Inferior parietal cortex (tissue), 1 donor: Measurements from ENCODE around the gene HAUS1.
A peak's percentile ranks its signal among the peaks of the same experiment; 100 is the strongest.

Experiments used
- DNase-seq: peaks from one replicate; pipeline ENCODE4 v3.0.0-alpha.2; 2016; ENCODE audit errors: extremely low spot score

HAUS1 gene, protein sequence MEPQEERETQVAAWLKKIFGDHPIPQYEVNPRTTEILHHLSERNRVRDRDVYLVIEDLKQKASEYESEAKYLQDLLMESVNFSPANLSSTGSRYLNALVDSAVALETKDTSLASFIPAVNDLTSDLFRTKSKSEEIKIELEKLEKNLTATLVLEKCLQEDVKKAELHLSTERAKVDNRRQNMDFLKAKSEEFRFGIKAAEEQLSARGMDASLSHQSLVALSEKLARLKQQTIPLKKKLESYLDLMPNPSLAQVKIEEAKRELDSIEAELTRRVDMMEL

DNA sequence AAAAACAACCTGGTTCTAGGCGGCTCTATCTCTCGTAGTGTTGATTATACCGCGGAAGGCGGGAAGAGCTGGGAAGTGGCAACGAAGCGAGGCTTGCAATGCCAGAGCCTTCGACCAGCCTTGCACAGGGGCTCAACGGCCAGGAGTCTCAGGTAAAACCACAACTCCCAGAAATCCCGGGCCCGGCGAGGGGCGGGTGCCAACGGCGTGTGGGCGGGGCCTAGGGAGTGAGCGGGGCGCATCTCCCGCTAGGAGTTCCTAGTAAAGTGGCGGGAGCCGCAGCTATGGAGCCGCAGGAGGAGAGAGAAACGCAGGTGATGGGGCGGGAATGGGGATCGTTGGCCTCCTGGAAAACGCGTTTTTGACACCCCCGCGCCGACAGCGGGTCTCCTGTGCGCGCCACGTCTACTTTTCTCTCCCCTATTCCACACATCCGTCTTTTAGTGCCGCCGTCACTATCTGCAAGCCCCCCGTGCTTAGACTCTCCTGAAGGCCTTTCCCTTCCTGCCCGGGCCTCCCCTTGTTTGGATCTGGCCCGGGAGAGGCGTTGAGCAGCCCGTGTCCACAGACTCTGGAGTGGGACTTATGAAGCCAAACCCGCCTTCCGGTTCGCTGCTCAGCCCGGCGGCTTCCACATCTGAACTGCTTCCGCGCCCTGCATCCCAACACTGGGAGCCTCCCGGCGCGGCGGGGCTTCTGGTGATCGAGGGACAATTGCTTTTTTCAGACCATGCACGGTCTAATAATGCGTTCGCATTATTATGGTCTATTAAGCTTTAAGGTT, at the start of gene HAUS1:
HAUS1 (plus strand) TSS at position 258 of the 784 bp plus-strand sequence; CDS start at position 285, 27 bp downstream.
- peak; percentile 92 for DNase-seq

DNA sequence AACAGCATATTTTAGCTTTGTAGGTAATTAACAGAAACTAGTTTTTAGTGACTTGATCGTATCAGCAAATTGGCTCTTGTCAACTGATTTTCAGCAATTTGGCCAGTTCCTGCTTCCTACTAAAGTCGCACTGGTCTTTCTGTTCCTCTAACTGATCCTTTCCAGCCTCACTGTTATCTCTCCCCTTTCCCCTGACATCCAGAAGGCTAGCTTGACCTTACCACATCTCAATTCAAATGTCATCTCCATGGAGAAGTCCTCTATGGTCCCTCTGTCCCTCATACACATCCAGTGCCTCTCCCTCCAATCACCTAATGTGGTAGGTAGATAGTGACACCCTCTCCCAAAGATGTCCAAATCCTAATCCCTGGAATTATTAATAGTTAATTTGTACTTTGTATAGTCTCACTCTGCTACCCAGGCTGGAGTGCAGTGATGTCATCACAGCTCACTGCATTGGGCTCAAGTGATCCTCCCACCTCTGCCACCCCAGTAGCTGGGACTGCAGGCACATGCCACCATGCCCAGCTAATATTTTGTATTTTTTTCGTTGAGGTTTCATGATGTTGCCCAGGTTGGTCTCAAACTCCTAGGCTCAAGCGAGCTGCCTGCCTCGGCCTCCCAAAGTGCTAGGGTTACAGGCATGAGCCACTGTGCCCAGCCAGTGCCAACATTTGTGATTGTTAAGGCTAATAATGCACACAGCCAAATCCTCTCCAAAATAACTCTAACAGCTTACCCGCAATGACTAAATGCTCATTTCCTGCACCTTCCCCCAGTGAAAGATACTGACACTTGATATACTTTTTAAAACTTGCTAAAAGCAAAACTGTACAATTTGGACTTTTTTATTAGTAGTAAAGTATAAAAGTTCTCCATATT, 49.0 kb upstream of the HAUS1 start:
- no peak for DNase-seq

DNA sequence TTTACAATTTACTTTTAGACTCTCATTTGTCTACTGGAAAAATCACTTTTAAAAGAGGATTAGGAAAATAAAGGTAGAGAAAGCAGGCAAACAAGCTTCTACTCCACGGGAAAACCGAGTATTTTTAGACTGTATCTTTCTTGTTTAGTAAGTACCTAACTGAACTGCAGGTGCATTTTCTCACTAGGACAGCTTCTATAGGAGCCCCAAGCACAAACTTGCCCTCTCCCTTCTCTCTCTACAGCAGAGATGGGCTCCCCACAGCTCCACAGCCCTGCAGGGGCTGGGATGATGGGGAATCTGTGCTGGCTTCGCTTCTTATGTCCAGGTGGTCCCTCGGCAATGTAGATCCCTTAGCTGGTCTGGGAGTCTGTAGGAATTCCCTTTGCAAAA, 48.4 kb upstream of the HAUS1 start:
- DNase-seq = no peak

DNA sequence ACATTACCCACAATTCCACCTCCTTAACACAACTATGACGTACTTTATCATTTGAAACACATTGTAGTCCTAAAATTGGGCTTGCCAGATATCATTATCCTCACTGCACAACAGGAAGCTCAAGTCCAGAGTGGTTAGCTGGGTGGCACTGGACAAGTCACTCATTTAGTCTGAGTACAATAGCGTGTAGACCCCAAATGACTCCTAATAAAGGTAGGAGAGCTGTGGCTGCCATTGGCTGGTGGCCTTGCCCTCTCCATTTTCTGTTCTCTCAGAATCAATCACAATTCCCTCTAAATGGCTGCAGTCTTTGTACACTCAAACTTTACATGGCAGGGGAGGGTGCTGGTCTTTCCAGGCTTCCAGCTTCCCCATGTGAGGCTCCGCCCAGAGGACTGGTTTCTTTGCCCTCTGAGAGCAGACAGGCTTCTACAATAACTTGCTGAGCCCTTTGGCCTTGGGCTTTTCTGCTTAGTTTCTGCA, 43.8 kb upstream of the HAUS1 start:
- no peak for DNase-seq

DNA sequence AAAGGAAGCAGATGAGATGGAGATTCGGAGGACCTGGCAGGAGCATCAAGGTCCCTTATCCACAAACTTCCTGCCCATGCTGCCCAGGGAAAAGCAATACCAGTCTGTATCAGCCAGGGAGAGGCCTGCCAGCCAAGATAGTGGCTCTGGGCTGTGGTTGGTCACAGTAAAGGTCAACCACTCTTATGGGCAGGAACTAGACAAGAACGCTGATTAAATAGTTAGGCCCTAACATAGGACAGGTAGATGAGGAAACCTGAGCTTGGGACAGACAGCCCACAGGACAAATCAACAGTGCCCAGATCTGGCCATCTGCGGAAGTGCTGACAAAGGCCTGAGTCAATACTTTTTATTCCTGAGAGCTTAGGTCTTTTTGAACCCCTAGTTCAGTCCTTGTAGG, 42.8 kb upstream of the HAUS1 start:
- DNase-seq = no peak

DNA sequence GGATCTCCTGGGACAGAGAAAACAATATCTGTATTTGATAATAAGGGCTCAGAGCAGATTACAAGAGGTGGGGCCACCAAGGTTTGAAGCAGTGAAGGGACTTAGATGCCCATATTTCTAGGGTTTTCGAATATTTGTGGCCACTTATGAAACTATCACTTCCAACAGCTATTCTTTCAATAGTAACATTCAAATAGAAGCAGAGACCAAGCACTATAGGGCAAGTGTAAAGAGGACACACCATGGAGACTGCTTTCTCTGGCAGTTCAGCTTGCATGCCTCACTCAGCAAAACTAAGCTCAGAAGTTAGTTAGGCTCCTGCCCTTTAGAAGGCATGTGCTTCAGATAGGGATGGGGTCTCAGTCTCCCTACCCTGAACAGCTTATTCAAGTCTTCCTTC, 42.4 kb upstream of the HAUS1 start:
- no peak for DNase-seq

DNA sequence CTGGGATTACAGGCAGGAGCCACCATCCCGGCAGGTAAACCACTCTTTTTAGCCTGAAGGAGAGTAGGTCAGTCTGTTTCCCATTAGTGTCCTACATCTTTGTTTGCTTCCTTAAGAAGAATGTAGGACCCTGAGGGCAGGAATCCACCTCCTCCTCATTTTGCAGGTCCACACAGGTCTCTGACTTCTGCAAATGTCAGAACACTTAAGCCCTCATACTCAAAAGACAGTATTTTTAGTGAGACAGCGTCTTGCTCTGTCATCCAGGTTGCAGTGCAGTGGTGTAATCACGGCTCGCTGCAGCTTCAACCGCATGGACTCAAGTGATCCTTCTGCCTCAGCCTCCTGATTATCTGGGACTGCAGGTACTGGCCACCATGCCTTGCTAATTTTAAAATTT, 41.4 kb upstream of the HAUS1 start:
- DNase-seq = no peak

DNA sequence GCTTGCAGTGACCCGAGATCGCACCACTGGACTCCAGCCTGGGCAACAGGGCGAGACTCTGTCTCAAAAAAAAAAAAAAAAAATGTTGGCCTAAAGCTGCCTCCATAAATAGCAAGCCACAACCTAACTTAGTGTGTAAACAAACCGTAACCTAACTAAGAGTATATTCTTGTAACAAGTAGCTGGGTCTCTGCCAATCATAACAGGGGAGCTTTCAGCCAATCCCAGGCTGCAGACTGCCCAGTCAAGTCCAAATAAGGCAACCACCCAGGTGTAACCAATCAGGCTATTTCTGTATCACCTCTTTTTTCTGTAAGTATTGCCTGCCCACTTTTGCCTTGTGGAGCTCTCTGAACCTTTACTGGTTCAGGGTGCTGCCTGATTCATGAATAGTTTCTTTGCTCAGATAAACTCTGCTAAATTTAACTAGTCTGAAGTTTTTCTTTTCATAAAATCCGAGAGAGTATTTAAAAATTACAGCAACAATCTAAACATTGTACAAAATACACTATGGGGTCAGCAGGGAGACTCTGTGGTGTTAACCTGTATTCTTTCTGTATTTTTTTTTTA, 36.7 kb upstream of the HAUS1 start:
- DNase-seq = no peak

DNA sequence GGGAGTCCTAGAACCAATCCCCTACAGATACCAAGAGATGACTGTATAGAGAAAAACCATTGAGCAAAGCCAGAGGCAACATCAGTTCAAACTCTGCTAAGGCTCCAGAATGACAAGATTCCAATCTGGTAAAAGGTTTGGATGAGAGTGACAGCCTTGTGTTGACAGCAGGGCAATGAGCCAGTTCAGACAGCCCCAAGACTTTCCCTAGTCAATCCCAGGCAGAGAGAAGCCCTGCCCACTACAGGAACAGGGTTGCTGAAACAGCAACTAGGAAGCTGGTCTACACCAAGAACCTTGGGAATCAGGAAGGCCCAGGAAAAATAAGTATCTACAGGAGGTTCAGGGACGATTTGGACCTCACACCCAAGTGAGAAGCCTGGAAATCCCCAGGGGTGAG, 35.4 kb upstream of the HAUS1 start:
- DNase-seq = no peak

DNA sequence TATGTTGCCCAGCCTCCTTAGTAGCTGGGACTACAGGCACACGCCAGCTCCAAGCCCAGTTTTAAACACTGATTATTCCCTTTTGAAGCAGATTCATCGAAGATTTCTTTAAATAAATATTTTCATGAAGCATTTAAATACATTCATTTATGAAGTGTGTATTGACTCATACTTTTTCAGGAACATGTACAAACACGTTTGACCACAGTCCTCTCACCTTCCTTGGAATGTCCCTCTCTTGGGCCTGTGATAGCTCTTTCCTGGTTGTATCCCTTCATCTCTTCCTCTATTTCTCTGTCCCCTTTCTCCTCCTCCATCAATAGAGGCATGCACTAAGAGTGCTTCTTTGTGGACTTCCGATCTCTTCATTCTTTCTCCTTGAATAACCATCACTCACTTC, 34.7 kb upstream of the HAUS1 start:
- DNase-seq = no peak

DNA sequence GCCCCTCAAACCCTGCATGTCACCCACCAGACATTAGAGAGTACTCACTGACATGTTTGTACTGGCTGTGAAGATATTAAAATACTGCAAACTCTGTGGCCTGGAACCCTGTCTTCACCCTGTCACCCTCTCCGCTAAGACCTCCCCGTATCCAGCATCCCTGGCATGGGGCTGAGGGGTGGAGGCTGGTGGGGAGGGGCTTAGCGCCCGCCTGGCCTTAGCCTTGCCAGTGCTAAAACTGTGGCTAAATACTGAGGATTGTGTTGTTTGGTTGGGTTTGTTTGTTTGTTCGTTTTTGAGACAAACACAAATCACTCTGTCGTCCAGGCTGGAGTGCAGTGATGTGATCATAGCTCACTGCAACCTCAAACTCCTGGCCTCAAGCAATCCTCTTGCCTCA, 34.0 kb upstream of the HAUS1 start:
- DNase-seq = no peak

DNA sequence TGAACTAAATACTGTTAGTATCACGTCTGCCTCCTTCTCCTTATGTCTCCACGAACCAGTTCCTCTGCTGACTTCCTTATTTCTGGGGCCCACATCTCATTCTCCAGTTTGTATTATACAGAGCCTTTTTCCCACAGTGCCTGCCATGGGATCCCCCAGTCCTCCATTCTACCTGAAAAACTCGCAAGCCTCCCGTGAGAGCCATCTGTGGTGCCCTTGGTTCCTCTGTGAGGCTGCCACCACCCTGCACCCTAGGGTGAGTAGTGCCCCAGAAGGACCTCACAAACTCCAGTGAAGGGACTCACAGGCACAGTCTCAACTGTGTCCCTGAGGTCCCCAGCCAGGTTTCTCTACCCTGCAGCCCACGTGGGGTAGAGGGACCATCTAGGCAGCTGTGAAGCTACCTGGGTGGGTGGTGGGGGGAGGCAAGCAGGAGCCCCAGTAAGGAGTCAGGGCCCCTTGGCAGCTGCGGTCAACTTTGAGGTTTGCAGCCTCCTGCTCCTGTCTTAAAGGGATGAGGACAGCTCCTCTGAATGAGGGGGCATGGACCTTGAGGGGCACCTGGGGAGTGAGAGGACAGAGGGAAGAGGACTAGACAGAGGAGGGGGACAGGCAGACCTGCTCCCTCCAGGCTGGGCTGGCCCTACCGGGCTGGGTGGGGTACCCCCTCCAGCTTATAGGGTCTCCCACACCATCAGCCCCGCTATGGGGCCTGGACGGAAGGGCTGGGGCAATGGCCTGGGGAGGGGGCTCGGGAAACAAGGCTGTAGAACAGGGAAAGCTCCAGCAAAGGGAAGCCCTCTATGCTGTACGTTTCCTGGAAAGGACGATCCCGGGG, 33.2 kb upstream of the HAUS1 start:
- no peak for DNase-seq

DNA sequence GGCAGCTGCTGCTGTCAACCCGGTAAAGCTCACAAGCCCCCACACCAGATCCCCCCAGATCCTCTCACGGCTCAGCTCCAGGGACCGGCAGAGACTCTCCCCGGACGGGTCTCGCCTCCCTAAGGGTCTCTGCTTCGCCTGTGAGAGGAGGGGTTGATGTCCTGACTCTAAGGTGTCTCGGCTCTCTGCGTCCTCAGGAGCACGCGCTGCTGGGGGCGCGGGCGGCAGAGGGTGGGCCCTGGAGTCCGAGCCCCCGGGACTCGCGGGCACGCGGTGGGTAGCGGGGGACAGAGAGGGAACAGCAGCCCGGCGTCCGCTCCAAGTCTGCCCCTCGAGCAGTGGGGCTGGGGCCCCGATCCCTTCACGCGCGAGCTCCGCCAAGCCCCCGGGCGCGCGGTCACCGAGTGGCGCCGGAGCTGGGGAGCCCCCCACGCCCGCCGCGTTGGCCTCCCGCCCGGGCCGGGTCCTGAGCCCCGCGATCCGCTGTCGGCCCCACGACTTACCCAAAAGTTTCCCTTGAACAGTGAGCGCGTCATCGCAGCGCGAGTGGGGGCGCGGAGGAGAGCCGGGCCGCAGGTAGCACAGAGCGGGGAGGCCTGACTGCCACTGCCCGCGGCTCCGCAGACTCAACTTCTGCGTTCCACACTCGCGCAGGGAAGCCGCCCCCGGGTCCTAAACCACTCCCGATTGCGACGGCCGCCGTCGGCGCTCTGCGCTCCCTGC, 32.4 kb upstream of the HAUS1 start, which contains the start of gene PSTPIP2:
PSTPIP2 (minus strand) TSS at position 608 of the 723 bp plus-strand sequence; CDS start at position 536, 72 bp downstream.
- no peak for DNase-seq

DNA sequence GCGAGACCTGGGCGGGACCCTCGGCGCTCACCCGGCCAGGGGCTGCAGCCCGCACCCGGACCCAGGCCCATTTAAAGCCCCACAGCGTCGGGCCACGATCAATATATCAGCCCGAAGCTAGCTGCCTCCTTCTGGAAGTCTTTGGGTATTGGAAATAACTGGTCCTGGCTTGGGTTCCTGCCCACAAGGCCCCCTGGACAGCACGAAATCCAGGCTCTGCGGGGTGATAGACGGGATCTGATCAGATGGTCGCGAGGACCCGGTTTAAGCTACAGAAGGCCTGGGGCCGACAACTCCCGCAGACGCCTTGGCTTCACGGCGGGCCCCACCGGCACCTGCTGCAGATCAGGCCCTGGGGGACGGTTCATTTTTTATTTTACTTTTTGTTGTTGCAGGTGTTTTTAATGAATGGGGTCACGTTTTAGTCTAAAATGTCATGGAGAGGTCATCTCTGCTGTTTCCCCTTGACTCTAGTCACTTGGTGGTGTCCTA, 31.8 kb upstream of the HAUS1 start:
- no peak for DNase-seq

DNA sequence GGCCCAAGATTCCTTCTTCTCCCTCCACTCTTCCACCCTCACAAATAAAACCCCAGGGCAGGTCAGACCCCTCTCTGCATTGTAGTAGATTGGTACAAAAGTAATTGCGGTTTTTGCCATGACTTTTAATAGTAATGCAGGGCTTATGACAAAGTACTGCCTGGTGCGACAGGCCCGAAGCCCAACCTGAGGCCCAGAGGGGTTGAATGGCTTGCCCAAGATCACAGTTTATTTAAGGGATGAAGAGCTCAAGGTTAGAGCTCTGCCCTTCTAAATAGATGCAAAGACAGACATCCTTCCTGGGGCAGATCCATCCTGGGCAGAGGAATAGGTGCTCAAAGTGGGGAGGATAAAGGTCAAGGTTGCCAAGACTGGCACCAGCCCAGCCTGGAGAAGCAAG, 31.2 kb upstream of the HAUS1 start:
- DNase-seq = no peak

DNA sequence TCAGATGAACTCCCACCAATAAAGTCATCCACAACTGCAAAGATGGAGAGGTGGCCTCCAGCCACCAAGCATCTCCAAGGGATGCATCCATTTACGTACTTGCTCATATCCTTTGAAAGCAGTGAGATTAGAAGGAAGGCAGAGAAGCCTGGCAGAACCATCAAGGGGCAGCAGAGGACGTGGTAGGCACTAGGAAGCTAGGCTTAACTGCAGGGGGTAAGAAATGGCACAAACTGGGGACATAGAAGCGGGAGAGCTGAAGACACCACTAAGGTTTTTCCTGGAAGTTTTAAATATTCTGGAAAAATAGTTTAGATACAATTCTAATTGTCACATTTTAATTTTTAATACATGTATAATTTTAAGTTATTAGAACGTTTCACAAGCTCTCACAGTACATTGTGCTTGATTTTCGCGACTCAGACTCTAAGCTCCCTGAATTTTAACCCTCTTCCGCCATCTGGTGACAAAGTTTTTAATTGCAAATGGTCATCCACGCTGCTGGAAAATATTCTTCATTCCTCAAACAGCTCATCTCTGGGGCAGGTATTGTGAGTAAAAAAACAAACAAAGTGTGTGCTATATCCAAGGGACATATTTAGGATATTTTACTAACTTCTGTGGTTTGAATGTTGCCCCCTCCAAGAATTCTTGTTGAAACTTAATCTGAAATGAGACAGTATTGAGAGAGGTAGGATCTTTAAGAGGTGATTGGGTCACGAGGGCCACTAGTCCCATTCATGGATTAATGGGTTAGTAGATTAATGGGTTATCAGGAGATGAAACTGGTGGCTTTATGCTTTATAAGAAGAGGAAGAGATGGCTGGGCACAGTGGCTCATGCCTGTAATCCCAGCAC, 30.5 kb upstream of the HAUS1 start:
- DNase-seq = peak; percentile 89

DNA sequence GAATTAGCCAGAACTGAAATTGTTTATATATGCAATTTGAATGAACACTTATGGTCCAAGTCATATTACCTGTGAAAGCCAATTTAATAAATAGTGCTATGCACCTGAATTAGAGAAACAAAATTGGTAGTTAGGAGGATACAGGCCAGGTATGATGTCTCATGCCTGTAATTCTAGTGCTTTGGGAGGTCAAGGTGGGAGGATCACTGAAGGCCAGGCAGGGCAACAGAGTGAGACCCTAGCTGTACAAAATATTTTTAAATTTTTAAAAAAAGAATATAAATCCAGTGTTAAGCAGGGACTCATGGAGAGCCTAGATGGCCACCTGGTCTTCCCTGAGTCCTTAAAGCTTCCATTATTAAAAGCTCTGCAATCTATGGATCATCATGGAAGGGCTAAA, 24.8 kb upstream of the HAUS1 start:
- DNase-seq = no peak

DNA sequence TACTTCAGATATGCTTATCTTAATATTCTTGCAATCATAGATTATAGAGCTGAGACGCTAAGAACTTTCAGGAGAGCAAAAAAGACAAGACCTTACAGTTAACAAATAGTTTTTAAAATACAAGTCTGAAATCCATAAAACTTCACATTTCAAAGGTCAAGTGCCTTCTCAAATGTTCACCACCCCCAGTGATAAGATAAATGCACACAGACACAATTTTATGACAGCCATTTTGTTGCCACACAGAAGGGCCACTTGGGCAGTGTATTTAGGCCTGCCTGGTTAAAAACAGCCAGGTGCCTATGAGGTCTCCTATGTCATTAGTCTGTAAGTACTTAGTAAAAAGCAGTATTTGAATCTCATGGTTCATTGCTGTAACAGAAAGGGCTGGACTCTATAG, 24.0 kb upstream of the HAUS1 start:
- no peak for DNase-seq

DNA sequence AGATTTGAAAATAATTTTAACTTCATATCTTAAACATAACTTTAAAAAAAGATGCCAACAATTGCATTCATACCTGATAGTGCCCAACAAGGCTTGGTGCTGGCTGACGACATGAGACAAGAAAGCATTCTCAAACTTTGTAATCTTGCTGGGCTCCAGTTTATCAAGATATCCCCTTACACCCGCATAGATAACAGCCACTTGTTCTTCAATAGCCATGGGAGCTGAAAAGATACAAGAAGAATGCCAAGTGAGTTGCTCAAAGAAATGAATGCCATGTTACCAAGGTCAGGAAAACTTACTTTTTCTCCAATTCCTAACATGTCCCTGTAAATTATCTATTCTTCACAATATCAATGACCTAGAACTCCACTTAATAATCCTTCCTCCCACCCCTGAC, 19.8 kb upstream of the HAUS1 start:
- no peak for DNase-seq
